ENCODE measurements around the gene MPL.
A peak's percentile ranks its signal among the peaks of the same experiment; 100 is the strongest.
"Not testable (repeated sequence)": the region's sequence is repeated elsewhere in the genome, so short reads cannot be mapped to it uniquely, and the experiment has no call there.

Gene MPL

DNA sequence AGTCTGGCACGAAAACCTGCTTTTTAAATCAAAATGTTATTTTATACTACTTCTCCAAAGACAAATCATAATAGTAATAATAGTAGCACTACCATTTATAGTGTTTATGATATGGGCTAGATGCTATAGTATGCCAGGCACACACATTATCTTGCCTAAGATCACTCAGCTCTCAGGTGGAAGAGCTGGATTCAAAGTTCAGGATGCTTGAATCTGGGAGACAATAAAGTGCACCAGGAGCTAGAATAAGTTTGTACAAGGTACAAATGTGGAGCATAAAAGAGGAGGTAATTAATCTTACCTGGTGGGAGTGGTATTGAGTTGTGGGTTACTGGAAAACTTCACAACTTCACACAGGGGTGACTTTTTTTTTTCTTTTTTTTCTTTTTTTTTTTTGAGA lies 40.2 kb downstream of the MPL start:
- DNase-seq (ENCODE audit: low read depth in 2 of 2) = no peak

DNA sequence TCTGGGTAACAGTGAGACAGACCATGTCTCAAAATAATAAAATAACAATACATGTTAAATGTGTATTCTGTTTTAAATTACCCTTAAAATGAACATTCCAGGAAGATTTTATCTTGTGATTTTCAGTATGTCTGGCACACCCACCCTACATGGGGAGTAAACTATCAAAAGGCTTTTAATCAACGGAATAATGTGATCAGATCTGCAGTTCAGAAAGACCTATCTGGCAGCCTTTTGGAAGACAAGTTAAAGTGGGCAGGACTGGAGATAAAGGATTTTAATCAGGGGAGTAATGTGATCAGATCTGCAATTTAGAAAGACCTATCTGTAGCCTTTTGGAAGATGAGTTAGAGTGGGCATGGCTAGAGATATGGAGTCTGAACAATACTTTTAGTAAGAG lies 41.9 kb downstream of the MPL start:
- DNase-seq (ENCODE audit: low read depth in 2 of 2) = no peak

DNA sequence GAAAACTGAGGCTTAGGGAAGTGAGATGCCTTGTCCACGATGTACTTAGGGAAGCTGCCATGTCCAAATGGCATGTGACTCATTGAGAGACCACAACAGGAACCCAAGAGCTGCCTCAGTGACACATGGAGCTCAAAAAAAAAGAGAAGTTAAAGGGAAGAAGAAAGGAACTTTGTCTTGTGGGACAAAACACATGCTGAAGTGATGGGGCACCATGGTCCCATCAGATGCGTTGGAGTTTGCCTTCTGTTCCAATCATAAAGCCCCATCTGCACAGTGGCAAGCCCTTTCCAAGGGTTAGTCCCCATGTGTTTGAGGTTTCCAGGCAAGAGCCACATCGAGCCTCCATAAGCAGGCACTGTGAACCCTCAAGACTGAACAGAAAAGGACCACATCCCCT lies 44.0 kb downstream of the MPL start:
- DNase-seq (ENCODE audit: low read depth in 2 of 2) = no peak

DNA sequence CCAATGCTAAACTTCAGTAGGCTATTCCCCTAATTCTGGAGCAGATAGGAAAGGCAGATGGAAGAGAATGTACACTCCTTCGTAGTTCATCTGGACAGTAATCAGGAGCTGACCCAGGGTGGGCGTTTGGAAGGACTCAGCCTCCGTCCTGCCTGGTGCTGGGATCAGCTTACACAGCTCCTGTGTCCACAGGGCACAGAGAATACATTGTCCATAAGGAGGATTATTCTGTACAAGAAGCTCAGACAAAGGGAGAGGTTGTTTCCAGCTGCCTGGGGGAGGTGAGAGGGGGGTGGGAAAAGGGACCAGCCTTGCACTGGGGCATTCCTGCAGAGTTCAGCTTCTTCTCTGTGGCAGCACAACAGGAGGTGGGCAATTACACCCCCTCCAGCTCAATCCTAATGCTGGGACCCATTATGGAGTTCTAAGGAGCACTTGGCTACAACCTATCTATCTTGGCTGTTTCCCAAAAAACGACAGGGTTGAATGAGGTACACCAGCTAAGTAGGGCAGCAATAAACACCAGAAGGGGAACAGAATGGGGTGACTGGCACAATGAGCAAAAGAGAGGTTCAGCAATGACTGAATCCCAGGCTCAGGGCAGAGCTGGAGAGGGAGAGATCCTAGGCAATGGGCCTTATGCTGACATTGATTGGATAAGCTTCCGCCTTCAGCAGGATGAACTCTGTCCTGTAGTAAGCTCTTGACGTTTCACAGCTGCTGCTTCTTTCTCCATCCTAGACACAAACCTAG lies 44.6 kb downstream of the MPL start:
- no peak for DNase-seq (ENCODE audit: low read depth in 2 of 2)

DNA sequence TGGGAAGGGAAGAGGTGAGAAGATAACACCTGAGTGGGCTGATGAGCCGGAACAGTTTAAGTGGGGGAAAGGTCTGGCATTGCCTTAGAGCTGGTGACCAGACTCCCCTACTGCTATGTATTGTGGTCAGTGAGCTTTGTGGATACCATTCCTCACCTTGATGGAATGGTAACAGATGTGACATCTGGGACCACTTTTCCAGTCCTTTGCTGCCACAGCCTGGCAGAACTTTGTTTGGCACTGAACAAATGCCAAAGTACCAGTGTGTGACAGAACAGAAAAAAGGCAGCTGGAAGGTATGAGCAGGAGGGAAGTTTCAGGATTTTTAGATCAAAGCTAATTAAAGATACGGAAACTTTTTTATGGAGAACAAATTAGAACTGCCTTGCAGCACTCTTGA lies 45.8 kb downstream of the MPL start:
- DNase-seq (ENCODE audit: low read depth in 2 of 2) = no peak

DNA sequence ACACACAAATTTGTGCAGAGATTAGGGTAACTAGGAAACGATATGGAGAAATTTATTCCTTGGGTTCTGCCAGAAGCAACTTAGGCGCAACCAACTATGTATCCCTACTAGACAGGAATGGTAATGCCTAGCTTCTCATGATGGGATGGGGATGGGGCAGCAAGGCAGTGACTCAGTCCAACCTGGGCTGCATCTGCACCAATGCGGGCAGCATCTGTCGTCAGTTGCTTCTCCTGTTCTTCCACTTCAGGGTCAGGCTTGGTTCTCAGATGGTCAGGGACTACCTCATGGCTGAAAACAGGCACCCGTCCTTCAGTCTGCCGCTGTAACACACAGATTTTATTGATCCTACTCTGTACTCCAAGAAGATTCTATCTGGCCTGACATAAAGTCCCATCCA lies 49.1 kb downstream of the MPL start:
- DNase-seq (ENCODE audit: low read depth in 2 of 2) = no peak

DNA sequence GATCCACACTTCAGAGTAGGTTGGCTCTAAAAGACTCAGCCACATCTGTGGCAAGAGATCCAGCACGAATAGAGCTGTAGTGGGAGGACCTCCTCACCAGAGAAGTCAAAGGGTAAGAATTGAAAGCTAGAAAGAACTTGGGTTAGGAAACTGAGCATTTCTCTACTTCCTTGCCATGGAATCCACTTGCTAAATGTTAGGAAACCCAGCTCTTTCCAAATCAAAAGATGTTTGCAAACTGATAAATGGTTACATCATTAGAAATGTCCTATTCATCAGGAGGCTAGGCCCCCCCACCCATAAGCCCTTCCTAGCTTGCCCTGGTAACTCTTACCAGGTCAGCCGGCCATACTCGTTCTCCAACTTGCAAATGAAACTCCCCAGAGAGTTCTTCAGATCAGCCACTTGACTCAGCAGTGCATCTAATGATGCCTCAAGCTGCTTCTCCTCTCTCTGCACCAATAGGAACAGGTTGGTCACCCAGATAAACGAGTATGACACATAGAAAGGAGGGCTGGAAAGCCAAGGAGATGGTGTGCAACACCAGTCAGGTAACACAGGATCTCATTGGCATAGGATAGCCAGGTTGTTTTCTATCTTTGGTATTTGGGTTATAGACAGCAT lies 50.5 kb downstream of the MPL start:
- no peak for DNase-seq (ENCODE audit: low read depth in 2 of 2)

DNA sequence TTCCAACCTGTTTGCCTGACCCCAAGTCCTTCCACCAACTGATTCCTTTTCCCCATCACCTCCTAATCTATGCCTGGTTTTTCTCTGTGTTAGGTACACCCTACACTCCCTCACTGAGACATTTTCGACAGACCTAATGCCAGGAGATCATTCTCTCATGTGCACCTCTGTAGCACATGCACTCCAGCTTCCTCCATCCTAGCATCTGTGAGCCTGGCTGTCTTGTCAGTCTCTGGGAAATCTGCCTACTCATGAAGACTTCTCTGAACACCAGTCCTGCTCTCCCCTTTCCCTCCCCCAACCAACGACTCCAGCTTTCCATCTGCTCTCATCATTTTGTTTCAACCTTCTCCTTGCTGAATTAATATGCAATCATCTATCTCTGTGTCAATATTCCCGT lies 51.0 kb downstream of the MPL start:
- no peak for DNase-seq (ENCODE audit: low read depth in 2 of 2)

DNA sequence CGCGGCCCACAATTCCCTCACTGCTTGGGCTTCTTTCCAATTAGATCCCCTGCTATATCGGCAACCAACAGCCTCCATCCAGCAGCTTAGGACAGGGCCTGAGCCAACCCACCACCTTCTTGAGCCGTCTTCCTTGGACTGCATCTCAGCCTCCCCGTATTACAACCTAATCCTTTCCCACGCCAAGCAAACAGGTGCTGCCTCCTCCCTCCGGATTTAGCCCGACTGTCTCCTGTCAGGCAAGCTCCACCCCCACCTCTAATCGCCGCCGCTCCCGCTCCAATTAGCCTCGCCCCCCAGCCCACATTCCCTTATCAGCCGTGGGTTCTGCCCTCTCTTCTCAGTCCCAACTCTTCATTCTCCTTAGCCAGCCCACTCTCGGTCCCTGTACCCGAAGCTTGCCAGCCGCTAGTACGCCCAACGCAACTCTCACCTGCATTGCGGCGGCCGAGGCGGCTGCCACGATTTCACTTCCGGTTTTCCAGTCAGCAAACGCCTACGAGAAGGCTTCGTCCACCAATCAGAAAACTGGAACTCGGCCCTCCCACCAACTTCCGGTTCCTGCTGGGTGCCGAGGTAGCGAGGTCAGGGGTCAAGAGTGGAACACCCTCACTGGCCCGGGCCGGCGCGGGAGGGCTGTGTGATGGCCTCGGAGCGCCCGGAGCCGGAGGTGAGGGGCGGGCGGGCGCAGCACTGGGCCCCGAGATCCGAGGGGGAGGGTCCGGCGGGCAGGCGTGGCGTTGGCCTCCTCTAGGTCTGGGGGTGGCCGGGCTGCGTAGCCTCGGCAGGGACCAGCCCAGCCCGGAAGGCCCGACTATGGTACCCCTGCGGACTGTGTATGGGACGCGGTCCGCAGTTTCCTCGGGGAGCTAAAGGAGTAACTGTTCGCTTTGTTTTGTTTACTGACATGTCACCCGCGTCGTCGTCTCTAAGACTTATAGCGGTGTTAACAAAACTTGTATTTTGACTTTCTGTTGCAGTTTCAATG lies 52.0 kb downstream of the MPL start, which contains the start of the genes MED8 and SZT2:
Gene MED8 (minus strand): TSS at position 475 of the 988 bp plus-strand sequence. CDS start 36 bp downstream, at position 439.
Gene SZT2 (plus strand): TSS at position 574 of the 988 bp plus-strand sequence. CDS start 70 bp downstream, at position 644.
- peak; percentile 83 to 88 for DNase-seq (ENCODE audit: low read depth in 2 of 2)

DNA sequence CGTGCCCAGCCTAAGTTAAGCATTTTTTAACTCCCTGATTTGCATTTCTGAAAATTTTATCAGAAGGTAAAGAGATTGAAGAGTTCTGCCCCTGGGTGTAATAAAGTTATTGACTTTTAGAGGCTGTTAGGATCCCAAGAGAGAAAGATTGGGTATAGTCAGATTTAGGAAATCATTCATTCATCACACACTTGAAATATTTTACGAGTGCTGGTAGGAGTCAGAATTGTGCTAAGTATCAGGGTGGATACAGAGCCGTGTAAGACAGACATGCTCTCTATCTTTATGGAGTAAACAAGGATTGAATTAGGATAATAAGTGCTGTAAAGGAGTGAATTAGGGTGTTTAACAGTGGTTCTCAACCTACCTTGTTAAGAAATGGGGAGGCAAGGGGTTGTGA lies 55.1 kb downstream of the MPL start:
- DNase-seq (ENCODE audit: low read depth in 2 of 2) = no peak

DNA sequence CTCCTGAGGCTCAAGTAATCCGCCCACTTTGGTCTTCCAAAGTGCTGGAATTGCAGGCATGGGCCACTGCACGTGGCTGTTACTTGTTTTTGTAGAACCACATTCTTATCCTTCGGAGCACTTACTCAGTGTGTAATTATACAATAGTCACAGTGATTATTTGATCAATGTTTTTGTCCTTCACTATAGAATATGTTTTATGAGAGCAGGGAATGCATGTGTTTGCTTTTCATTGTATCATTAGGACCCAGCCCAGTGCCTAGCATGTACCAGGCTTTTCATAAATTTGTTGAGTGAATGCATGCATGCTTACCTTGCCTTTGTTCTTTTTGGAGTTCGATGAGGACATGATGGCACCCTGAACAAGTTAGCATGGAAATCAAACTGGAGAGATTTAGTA lies 57.9 kb downstream of the MPL start:
- DNase-seq (ENCODE audit: low read depth in 2 of 2) = no peak

DNA sequence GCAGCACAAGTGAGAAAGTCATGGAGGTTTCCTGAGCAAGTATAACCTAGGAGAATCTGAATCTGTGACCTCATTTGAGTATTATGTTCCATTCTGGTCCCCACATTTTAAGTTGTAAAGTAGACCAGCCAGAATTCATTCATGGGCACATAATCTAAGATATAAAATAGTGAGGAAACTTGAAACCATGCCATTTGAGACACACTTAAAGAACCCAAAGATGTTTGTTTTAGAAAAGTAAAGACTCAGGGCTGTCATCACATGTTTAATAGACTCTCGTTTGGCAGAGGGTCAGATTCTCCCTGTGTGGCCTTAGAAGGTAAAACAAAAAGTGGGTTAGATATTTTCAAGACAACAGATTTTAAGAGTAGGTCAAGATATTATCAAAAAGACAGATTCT lies 58.4 kb downstream of the MPL start:
- no peak for DNase-seq (ENCODE audit: low read depth in 2 of 2)

DNA sequence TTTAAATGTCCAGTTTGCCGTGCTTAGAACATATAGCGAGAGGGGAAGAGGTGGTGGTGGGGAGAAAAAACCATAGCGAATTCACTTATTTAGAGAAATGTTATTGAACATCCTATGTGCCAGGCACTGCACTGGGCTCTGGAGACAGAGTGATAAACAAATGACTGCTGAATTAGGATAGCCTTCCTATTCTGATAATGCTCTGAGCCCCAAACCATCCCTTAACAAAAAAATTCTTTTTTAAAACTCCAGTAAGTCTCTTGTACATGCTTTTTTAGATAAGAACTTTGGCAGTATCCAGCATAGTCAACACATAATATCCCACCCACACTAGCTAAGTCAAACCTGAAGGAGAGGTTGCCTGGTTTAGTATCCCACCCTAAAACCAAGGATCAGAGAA lies 60.6 kb downstream of the MPL start:
- DNase-seq (ENCODE audit: low read depth in 2 of 2) = no peak

DNA sequence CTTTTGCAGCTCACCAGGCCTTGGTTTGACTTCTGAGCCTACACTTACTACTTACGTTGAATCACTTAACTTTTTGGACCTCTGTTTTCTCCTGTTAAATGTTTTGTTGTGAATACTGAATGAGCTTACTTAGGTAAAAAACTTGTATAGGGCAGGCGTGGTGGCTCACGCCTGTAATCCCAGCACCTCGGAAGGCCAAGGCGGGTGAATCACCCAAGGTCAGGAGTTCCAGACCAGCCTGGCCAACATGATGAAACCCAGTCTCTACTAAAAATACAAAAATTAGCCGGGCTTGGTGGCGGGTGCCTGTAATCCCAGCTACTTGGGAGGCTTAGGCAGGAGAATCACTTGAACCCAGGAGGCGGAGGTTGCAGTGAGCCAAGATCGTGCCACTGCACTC lies 62.8 kb downstream of the MPL start:
- not testable (repeated sequence) for DNase-seq (ENCODE audit: low read depth in 2 of 2)

DNA sequence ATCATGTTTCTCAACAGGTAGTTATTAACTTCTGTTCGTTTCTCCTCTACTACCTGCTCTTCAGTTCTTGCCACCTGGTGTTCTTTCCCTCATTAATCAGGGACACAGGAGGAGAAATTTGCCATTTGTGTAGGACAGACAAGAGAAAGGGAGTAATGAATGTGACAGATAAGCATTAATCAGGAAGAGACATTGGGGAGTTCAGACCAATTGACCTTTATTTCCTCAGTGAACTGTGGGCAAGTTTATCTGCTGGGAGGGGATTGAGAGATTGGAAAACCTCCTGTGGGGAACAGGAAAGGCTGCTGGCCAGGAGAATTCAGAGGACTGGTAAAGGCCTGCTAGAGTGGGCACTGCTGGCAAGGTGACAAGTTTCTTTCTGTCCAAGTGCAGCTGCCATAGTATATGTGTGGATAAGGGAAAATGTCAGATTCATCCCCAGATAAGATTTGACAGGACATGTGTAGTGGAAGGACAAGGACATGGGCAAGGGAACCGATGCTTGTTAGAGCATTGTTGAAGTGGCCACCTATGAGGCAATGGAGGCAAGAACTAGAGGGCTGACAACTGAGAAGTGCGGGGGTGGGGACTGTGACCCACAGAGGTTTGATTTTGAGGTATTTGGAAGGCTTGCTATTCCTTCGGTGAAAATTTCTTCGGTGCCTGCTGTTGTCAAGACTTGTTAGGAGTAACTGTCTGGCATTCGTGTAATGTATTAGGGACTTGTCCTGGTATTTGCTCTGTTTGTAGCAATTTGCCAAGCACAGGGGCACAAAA lies 64.7 kb downstream of the MPL start:
- DNase-seq (ENCODE audit: low read depth in 2 of 2) = no peak
